A549 treated with dexamethasone at 1 μM for 4 hours (cell line): ENCODE data around the gene ARPC5. TPM values are rescaled to one million over a fixed set of nuclear protein-coding genes. Genes with fewer than 3 reads are reported as not detected.

Experiments used
- total RNA-seq: library from RNA; stranded (reverse); fragments of 200-300 nt; extraction: Qiagen RNA extraction; gene quantifications from 5 replicates; pipeline ENCODE4 v1.2.3, GENCODE V29; 2022

ARPC5 gene
- total RNA-seq: 151 to 184 TPM (median 175 TPM) in 5 replicates

GRCh38 chr1:183635606-183636333, at the start of gene ARPC5:
ARPC5 (minus strand) TSS chr1:183635783; CDS start chr1:183635659, 124 bp downstream.

GRCh38 chr1:183652547-183653461, 17.2 kb upstream of the ARPC5 start, which contains the start of gene APOBEC4:
APOBEC4 (minus strand) TSS chr1:183653316; CDS start chr1:183648781, 4,535 bp downstream.

GRCh38 chr1:183590244-183591191, 45.1 kb downstream of the ARPC5 start, which contains the start of gene NCF2:
NCF2 (minus strand) TSS chr1:183590459; CDS start chr1:183590329, 130 bp downstream.

Other genes with a start within 250 kb of the ARPC5 start
- 0.43 to 0.94 TPM (median 0.67 TPM) in 5 replicates for gene NMNAT2, start 217.4 kb downstream of the ARPC5 start, total RNA-seq
- 28.6 to 44.1 TPM (median 40.2 TPM) in 5 replicates for gene SMG7, start 163.3 kb downstream of the ARPC5 start, total RNA-seq
- gene NCF2, start 45.3 kb downstream of the ARPC5 start, total RNA-seq: 0.95 to 2.7 TPM (median 1.4 TPM) in 5 replicates
- gene APOBEC4, start 17.5 kb upstream of the ARPC5 start, total RNA-seq: not detected in 5 replicates
- gene RGL1, start 169.3 kb upstream of the ARPC5 start, total RNA-seq: 0.71 to 0.99 TPM (median 0.73 TPM) in 5 replicates